Hematopoietic multipotent progenitor cell treated with erythropoietin and hydrocortisone succinate and interleukin-3 and kit ligand, for 6 days (in vitro differentiated cells): Measurements from ENCODE around the gene PARP1.
A peak's percentile ranks its signal among the peaks of the same experiment; 100 is the strongest.
"Not testable (repeated sequence)": the region's sequence is repeated elsewhere in the genome, so short reads cannot be mapped to it uniquely, and the experiment has no call there.

Source experiments
- DNase-seq: peaks from one replicate; pipeline ENCODE4 v3.0.0-alpha.2; 2015

Gene PARP1

GRCh38 chr1:226344441-226345259, 63.2 kb downstream of the PARP1 start:
- DNase-seq, result no peak

GRCh38 chr1:226342656-226343055, 65.2 kb downstream of the PARP1 start:
- DNase-seq, result no peak

- not testable (repeated sequence) for DNase-seq
Measured at GRCh38 chr1:226340111-226340510, 67.8 kb downstream of the PARP1 start.

GRCh38 chr1:226337276-226337875, 70.5 kb downstream of the PARP1 start:
- DNase-seq, result no peak

GRCh38 chr1:226335661-226336060, 72.2 kb downstream of the PARP1 start:
- no peak for DNase-seq

GRCh38 chr1:226332947-226333346, 74.9 kb downstream of the PARP1 start:
- no peak for DNase-seq

- no peak for DNase-seq
Measured at GRCh38 chr1:226329237-226329636, 78.7 kb downstream of the PARP1 start.

GRCh38 chr1:226327761-226328162, 80.1 kb downstream of the PARP1 start:
- DNase-seq, result peak; percentile 18

GRCh38 chr1:226325178-226325577, 82.7 kb downstream of the PARP1 start:
- no peak for DNase-seq

- no peak for DNase-seq
Measured at GRCh38 chr1:226324479-226324878, 83.4 kb downstream of the PARP1 start.

GRCh38 chr1:226322986-226323385, 84.9 kb downstream of the PARP1 start:
- no peak for DNase-seq

- DNase-seq, result no peak
Measured at GRCh38 chr1:226320930-226321329, 87.0 kb downstream of the PARP1 start.

- DNase-seq, result no peak
Measured at GRCh38 chr1:226318471-226318870, 89.4 kb downstream of the PARP1 start.

GRCh38 chr1:226314055-226314454, 93.8 kb downstream of the PARP1 start:
- no peak for DNase-seq

GRCh38 chr1:226312065-226312464, 95.8 kb downstream of the PARP1 start:
- no peak for DNase-seq

- no peak for DNase-seq
Measured at GRCh38 chr1:226311376-226311775, 96.5 kb downstream of the PARP1 start.
